HCT116 (cell line): ENCODE results near the gene ZNRF2. TPM values are rescaled to one million over a fixed set of nuclear protein-coding genes. Genes with fewer than 3 reads are reported as not detected.

Experiments
- ATAC-seq: fragments of 200-7000 bp; cut with Tn5 transposase; 2 replicates; pipeline ENCODE4 v1.9.1; 2020; ENCODE audit warnings: mild to moderate bottlenecking, moderate library complexity
- BruUV-seq: library from RNA; stranded (reverse); fragments of 400-500 nt; replicated peaks from 2 replicates; lab custom pipeline; 2021; lab: Mats Ljungman, UMichigan
- CTCF ChIA-PET: fragments of 300-600 bp; sonication (Branson Sonifier 250); formaldehyde crosslinking; loops from one replicate; lab custom pipeline; 2021; ENCODE audit warnings: antibody characterized with exemption; lab: Charles Lee
- POLR2A ChIA-PET: fragments of 300-600, 350-600 bp; sonication (Branson Sonifier 250); formaldehyde crosslinking; loops from one replicate; lab custom pipeline; 2021; ENCODE audit warnings: antibody characterized with exemption; lab: Charles Lee
- RAD21 ChIA-PET, 2 experiments: fragments of 300-600 bp; sonication (Branson Sonifier 250); formaldehyde crosslinking; loops; one replicate each; lab custom pipeline; 2023; ENCODE audit warnings: low total read pairs in 2 of 2; ENCODE audit not compliant: uncharacterized antibody in 2 of 2, unreplicated experiment in 2 of 2, low non-redundant PET in 1 of 2; lab: Charles Lee
- DNase-seq: peaks from one replicate; pipeline ENCODE4 v3.0.0-alpha.2; 2010; ENCODE audit warnings: low read depth, low spot score
- H2AFZ ChIP-seq: fragments of 200-600 bp; shearing (Covaris generic), sonication (generic); 2 replicates; pipeline ENCODE4 v1.6.1; 2017; ENCODE audit warnings: low read depth, mixed run types, mixed read lengths, antibody characterized with exemption, low read length; ENCODE audit not compliant: poor library complexity, severe bottlenecking
- H3K27ac ChIP-seq: 2 replicates; pipeline ENCODE4 v1.5.1; 2012; ENCODE audit warnings: low read depth, low read length
- H3K27me3 ChIP-seq: fragments of 200-600 bp; sonication (generic); 2 replicates; pipeline ENCODE4 v1.6.1; 2016; ENCODE audit warnings: mixed run types, low read length, mixed read lengths; ENCODE audit not compliant: insufficient read depth
- H3K36me3 ChIP-seq, 2 experiments: fragments of 200-500 bp in 1 of 2; fragments of 200-600 bp in 1 of 2; sonication (Bioruptor generic) in 1 of 2; sonication (generic) in 1 of 2; 2 replicates each; pipeline versions ENCODE4 v1.5.1 to v1.6.1; 2014 to 2016; ENCODE audit warnings: low read length in 2 of 2, inconsistent platforms in 1 of 2, mixed read lengths in 1 of 2, mixed run types in 1 of 2; ENCODE audit not compliant: insufficient read depth in 2 of 2, control insufficient read depth in 1 of 2
- H3K4me1 ChIP-seq, 2 experiments: fragments of 200-600 bp in 1 of 2; sonication (generic) in 1 of 2; 2 replicates each; pipeline versions ENCODE4 v1.5.1 to v1.6.1; 2012 to 2017; ENCODE audit warnings: low read length in 2 of 2, inconsistent platforms in 1 of 2, mild to moderate bottlenecking in 1 of 2, mixed read lengths in 1 of 2, mixed run types in 1 of 2, moderate library complexity in 1 of 2; ENCODE audit not compliant: insufficient read depth in 2 of 2, control insufficient read depth in 1 of 2
- H3K4me2 ChIP-seq: fragments of 200-600 bp; sonication (generic); 2 replicates; pipeline ENCODE4 v1.6.1; 2017; ENCODE audit warnings: mixed run types, low read length, mixed read lengths
- H3K4me3 ChIP-seq, 2 experiments: fragments of 200-600 bp in 1 of 2; sonication (generic) in 1 of 2; replicated peaks in 1 of 2; 2 replicates each; pipeline ENCODE4 v1.5.1; 2011 to 2016; ENCODE audit warnings: low read length in 2 of 2, control low read depth in 1 of 2, low read depth in 1 of 2, mild to moderate bottlenecking in 1 of 2, mixed read lengths in 1 of 2, mixed run types in 1 of 2
- H3K79me2 ChIP-seq: fragments of 200-600 bp; sonication (generic); 2 replicates; pipeline ENCODE4 v1.6.1; 2017; ENCODE audit warnings: mild to moderate bottlenecking, mixed run types, low read length, moderate library complexity, mixed read lengths; ENCODE audit not compliant: insufficient read depth
- H3K9ac ChIP-seq: fragments of 200-600 bp; sonication (generic); 2 replicates; pipeline ENCODE4 v1.6.1; 2016; ENCODE audit warnings: low read length, mixed read lengths
- H3K9me2 ChIP-seq: fragments of 200-600 bp; sonication (generic), shearing (Covaris generic); 2 replicates; pipeline ENCODE4 v1.6.1; 2017; ENCODE audit warnings: mixed run types, mild to moderate bottlenecking, moderate library complexity; ENCODE audit not compliant: insufficient read depth
- H3K9me3 ChIP-seq, 2 experiments: fragments of 200-500 bp in 1 of 2; fragments of 200-600 bp in 1 of 2; sonication (Bioruptor generic) in 1 of 2; sonication (generic) in 1 of 2; 2 replicates each; pipeline ENCODE4 v1.6.1; 2014 to 2017; ENCODE audit warnings: low read length in 2 of 2, mixed read lengths in 2 of 2, inconsistent platforms in 1 of 2, low read depth in 1 of 2, mild to moderate bottlenecking in 1 of 2, mixed run types in 1 of 2, moderate library complexity in 1 of 2; ENCODE audit not compliant: control insufficient read depth in 1 of 2, insufficient read depth in 1 of 2
- H4K20me1 ChIP-seq: fragments of 200-600 bp; sonication (generic), shearing (Covaris generic); 2 replicates; pipeline ENCODE4 v1.6.1; 2017; ENCODE audit warnings: mixed run types, mild to moderate bottlenecking, moderate library complexity; ENCODE audit not compliant: insufficient read depth
- CBX3 ChIP-seq: IDR thresholded peaks from 2 replicates; pipeline ENCODE4 v1.6.1; 2012; ENCODE audit warnings: low read depth
- CEBPB ChIP-seq: IDR thresholded peaks from 2 replicates; pipeline ENCODE4 v1.6.1; 2012; ENCODE audit warnings: low read depth
- EZH2phosphoT487 ChIP-seq: fragments of 200-600 bp; IDR thresholded peaks from 2 replicates; pipeline ENCODE4 v1.6.1; 2018; ENCODE audit warnings: antibody characterized with exemption, borderline replicate concordance
- FOSL1 ChIP-seq: IDR thresholded peaks from 2 replicates; pipeline ENCODE4 v1.6.1; 2012; ENCODE audit warnings: low read depth
- POLR2A ChIP-seq: IDR thresholded peaks from 2 replicates; pipeline ENCODE4 v1.7.0; 2011; ENCODE audit warnings: borderline replicate concordance; ENCODE audit not compliant: insufficient read depth, insufficient read length; ENCODE audit errors: extremely low read depth
- RAD21 ChIP-seq: IDR thresholded peaks from 2 replicates; pipeline ENCODE4 v1.6.1; 2012; ENCODE audit warnings: low read depth, mild to moderate bottlenecking
- SIN3A ChIP-seq: IDR thresholded peaks from 2 replicates; pipeline ENCODE4 v1.6.1; 2012; ENCODE audit warnings: low read depth
- SP1 ChIP-seq: IDR thresholded peaks from 2 replicates; pipeline ENCODE4 v1.6.1; 2012; ENCODE audit warnings: low read depth
- YY1 ChIP-seq: IDR thresholded peaks from 2 replicates; pipeline ENCODE4 v1.6.1; 2011; ENCODE audit warnings: low read length, low read depth, moderate library complexity, mild to moderate bottlenecking; ENCODE audit not compliant: insufficient replicate concordance; ENCODE audit errors: extremely low read depth
- intact Hi-C: fragments of 100-400 bp; cut with micrococcal nuclease; formaldehyde crosslinking; loops from 2 replicates; pipeline ENCODE4 v1.10.0; 2022
- total RNA-seq: library from RNA; stranded (reverse); gene quantifications from one replicate; pipeline ENCODE4 v1.2.1, GENCODE V29; 2021; ENCODE audit not compliant: unreplicated experiment
- TF ChIP-seq, protein P1 (sequence below): IDR thresholded peaks from 2 replicates; pipeline ENCODE4 v1.6.1; 2012; ENCODE audit warnings: low read depth
- TF ChIP-seq, protein P2 (sequence below): IDR thresholded peaks from 2 replicates; pipeline ENCODE4 v1.6.1; 2012
- TF ChIP-seq, protein P3 (sequence below): IDR thresholded peaks from 2 replicates; pipeline ENCODE4 v1.6.1; 2012

ZNRF2 gene
- total RNA-seq, 1 experiment from 2014 or later, result 10.2 TPM

DNA sequence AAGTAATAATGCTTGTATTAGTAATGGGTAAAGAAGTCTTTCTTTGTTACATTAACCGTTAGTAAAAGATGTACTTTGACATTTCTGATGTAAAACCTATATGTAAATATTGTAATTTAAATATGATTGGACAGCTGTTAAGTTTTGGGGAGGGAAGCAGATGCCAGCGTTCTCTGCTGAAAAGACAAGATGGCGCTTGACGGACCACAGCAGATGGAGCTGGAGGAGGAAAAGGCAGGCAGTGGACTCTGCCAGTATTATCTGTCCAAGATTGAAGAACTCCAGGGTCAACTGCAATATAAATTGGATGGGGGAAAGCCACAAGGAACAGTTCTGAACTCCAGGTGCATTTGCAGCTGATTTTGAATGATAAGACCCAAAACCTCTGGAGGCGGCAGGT lies 86.9 kb downstream of the ZNRF2 start:
- TF ChIP-seq RAD21, result no peak
- TF ChIP-seq POLR2A, result no peak
- no peak for TF ChIP-seq SP1
- no peak for TF ChIP-seq YY1
- no peak for TF ChIP-seq SIN3A
- TF ChIP-seq CEBPB, result no peak
- no peak for TF ChIP-seq EZH2phosphoT487
- TF ChIP-seq, protein P1, sequence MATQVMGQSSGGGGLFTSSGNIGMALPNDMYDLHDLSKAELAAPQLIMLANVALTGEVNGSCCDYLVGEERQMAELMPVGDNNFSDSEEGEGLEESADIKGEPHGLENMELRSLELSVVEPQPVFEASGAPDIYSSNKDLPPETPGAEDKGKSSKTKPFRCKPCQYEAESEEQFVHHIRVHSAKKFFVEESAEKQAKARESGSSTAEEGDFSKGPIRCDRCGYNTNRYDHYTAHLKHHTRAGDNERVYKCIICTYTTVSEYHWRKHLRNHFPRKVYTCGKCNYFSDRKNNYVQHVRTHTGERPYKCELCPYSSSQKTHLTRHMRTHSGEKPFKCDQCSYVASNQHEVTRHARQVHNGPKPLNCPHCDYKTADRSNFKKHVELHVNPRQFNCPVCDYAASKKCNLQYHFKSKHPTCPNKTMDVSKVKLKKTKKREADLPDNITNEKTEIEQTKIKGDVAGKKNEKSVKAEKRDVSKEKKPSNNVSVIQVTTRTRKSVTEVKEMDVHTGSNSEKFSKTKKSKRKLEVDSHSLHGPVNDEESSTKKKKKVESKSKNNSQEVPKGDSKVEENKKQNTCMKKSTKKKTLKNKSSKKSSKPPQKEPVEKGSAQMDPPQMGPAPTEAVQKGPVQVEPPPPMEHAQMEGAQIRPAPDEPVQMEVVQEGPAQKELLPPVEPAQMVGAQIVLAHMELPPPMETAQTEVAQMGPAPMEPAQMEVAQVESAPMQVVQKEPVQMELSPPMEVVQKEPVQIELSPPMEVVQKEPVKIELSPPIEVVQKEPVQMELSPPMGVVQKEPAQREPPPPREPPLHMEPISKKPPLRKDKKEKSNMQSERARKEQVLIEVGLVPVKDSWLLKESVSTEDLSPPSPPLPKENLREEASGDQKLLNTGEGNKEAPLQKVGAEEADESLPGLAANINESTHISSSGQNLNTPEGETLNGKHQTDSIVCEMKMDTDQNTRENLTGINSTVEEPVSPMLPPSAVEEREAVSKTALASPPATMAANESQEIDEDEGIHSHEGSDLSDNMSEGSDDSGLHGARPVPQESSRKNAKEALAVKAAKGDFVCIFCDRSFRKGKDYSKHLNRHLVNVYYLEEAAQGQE, result no peak
- TF ChIP-seq CBX3, result no peak
- TF ChIP-seq, protein P2, sequence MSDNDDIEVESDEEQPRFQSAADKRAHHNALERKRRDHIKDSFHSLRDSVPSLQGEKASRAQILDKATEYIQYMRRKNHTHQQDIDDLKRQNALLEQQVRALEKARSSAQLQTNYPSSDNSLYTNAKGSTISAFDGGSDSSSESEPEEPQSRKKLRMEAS, result no peak
- no peak for TF ChIP-seq FOSL1
- TF ChIP-seq, protein P3, sequence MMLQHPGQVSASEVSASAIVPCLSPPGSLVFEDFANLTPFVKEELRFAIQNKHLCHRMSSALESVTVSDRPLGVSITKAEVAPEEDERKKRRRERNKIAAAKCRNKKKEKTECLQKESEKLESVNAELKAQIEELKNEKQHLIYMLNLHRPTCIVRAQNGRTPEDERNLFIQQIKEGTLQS, result no peak

More for the DNA sequence above, 86.9 kb downstream of the ZNRF2 start:
- no peak for DNase-seq
- intact Hi-C loops, result no loop called here
- ChIA-PET POLR2A (no interaction called here), RAD21 (no interaction called here), CTCF (no interaction called here)
- H3K27ac ChIP-seq, result no peak overlapping the region
- no peaks in the 10 kb centered on the region for H3K9me3 ChIP-seq
- H3K9me2 ChIP-seq, result no peaks in the 10 kb centered on the region
- no peak overlapping the region for H3K4me2 ChIP-seq
- no peaks in the 10 kb centered on the region for H3K79me2 ChIP-seq
- H3K4me1 ChIP-seq, result no peaks in the 10 kb centered on the region
- no peaks in the 10 kb centered on the region for H3K36me3 ChIP-seq
- no peaks in the 10 kb centered on the region for H4K20me1 ChIP-seq
- H3K4me3 ChIP-seq, result no peak overlapping the region
- H2AFZ ChIP-seq, result no peak overlapping the region
- BruUV-seq, result no TSS peak
- no peak for ATAC-seq
- H3K9ac ChIP-seq, result no peak overlapping the region
- no peaks in the 10 kb centered on the region for H3K27me3 ChIP-seq
